Effector CD8-positive, alpha-beta T cell (primary cell): ENCODE results near the gene HMCES.
A peak's percentile ranks its signal among the peaks of the same experiment; 100 is the strongest.

Source experiments
- DNase-seq: peaks from one replicate; lab custom pipeline; 2025; lab: John Stamatoyannopoulos, UW
- total RNA-seq, 4 experiments: gene quantifications; one replicate each; lab custom pipeline; 2026; lab: John Stamatoyannopoulos, UW

The HMCES gene, protein sequence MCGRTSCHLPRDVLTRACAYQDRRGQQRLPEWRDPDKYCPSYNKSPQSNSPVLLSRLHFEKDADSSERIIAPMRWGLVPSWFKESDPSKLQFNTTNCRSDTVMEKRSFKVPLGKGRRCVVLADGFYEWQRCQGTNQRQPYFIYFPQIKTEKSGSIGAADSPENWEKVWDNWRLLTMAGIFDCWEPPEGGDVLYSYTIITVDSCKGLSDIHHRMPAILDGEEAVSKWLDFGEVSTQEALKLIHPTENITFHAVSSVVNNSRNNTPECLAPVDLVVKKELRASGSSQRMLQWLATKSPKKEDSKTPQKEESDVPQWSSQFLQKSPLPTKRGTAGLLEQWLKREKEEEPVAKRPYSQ
- 63.4 to 95.9 (median 71.4) reads per million in 4 experiments for total RNA-seq

GRCh38 chr3:129278439-129278965, at the start of gene HMCES:
Gene HMCES, plus strand, starts transcription at chr3:129278870. Its CDS starts 863 bp downstream, at chr3:129279733.
- DNase-seq, result peak; percentile 90

- no peak for DNase-seq
These were observed 49.6 kb upstream of the HMCES start for GRCh38 chr3:129228891-129229585.

DNA sequence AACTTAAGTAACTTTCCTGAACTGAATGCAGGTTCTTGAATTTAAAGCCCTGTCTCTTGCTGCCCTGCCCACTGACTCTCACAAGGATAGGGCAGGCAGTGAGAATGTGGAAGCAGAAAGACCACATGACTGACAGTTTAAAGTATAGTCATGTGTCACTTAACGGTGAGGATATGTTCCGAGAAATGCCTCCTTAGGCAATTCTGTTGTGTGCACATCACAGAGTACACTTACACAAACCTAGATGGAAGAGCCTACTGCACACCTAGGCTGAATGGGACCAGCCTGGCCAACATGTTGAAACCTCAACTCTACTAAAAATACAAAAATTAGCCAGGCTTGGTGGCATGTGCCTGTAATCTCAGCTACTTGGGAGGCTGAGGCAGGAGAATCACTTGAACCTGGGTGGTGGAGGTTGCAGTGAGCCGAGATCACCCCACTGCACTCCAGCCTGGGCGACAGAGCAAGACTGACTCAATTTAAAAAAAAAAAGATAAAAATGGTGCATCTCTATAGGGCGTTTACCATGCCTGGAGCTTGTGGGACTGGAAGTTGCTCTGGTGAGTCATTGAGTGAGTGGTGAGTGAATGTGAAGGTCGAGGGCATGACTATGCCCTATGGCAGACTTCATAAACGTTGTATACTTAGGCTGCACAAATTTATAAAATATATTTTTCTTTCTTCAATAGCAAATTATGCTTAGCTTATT, 48.2 kb upstream of the HMCES start:
- DNase-seq, result no peak

- no peak for DNase-seq
These were observed 47.1 kb upstream of the HMCES start for GRCh38 chr3:129231331-129232119.

DNA sequence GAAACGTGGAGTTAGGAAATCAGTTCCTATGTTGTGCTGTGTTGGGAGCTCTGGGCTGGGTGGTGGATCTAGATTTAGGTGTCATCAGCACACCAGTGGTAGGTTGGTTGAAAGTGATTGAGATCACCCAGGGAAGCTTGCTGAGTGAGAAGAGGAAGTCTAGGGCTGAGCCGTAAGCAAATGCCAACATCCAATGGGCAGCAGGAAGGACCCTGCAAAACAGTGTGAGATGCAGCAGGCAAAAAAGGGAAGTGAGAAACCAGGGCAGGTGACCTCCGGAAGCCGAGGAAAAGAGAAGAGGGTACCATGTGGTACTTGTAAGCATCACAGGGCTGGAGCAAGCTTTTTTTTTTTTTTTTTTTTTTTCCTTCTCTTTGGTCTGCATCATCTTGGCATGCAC, 45.1 kb upstream of the HMCES start:
- DNase-seq, result no peak

DNA sequence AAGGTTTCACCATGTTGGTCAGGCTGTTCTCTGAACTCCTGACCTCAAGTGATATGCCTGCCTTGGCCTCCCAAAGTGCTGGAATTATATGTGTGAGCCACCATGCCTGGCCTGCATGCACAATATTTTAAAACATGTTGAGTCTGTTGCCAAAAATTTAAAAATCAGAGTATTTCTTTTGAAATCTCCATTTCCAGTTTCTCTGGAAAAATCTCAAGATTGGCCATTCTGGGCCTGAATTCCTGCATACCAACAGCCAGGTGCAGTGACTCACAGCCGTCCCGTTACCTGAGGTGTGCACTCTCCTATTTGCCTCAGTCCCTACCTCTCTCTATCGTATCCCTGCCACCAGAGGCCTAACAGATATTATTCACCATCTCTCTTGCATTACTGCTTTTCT, 44.2 kb upstream of the HMCES start:
- DNase-seq, result no peak

GRCh38 chr3:129235344-129235917, 43.2 kb upstream of the HMCES start:
- no peak for DNase-seq

- no peak for DNase-seq
These were observed 39.5 kb upstream of the HMCES start for GRCh38 chr3:129238945-129239705.

DNA sequence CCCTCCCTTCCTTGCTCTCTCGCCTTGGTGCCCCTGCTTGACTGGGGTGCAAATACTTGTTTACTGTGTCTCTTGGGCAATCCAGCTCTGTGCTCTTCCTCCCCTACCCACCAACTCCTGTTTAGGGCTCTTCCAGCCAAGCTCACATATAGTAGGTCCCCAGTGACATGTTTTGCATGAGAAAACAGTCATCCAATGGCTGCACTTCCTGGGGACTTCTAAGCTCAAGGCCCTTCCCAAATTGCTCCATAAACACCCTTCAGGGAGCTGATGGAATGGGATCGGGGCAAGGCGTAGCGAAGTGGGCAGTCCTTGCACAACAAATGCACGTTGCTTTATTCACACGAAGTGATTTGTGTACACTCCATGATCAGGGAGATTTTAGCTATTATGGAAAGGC, 38.7 kb upstream of the HMCES start:
- DNase-seq, result no peak

DNA sequence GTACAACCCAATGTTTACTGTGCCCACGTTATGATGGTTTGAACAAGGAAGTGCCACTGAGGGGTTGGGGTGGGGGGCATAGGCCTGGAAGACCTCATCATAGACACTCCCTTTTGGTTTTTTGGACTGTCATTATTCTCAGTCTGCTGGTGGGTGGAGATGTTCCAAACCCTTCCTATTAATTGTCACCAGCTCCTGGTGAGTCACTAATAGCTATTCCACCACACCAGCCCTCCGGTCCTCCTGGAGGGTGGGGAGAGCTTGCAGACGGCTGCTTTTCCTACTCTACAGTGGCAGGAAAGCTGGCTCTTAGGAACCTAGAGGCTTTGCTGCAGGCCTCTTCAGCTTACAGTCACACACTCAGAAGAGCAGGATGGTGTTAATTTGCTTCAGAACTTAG, 38.2 kb upstream of the HMCES start:
- DNase-seq, result no peak

DNA sequence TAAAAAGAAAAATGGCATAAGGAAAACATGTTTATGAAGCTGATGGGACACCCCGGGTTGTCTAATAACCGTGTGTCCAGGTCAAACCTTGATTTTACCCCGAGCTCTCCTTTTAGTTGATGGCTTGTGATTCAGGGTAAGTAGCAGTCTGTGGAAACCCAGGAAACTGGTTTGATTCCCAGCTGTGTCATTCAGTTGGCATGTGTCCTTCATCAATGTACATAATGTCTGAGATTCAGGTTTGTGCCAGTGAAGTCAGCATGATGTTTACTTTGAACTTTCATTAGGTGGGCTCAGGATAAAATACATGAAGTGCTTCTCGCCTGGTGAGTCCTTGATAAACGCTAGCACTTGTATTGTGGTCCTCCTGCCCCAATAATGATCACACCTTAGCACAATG, 33.5 kb upstream of the HMCES start:
- no peak for DNase-seq

- peak; percentile 53 for DNase-seq
These were observed 32.9 kb upstream of the HMCES start for GRCh38 chr3:129245641-129246306.

- no peak for DNase-seq
These were observed 32.0 kb upstream of the HMCES start for GRCh38 chr3:129246636-129247035.

DNA sequence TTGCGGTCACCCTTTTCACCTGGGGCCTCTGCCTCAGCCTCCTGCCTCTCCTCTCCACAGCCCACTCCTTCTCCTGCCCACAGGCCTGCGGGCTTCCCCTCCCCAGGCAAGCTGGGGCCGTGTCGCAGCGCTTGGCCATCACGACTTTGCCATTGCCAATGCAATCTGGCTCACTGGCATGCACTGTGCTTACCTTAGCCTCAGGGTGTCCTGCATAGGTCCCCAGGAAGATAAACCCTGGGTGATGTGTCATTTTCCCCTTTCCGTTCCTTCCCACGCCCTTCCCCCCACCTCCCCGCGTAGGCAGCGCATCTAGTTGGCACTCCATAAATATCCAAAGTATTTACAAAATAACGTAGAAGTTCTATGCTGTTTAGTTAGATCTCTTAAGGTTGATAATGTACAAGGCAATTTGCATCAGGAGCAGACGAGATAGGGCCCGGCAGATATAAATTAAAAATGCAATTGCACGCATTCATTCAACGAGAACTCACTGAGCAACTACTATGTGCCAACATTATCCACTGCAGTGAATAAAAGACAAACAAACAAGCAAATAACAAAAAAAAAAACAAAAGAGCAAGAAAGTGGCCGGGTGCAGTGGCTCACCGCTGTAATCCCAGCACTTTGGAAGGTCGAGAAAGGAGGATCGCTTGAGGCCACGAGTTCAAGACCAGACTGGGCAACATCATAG, 30.2 kb upstream of the HMCES start:
- no peak for DNase-seq

GRCh38 chr3:129249284-129250065, 29.2 kb upstream of the HMCES start, which contains the start of gene COPG1:
Gene COPG1, plus strand, starts transcription at chr3:129249606. Its CDS starts 104 bp downstream, at chr3:129249710.
- peak; percentile 80 for DNase-seq

DNA sequence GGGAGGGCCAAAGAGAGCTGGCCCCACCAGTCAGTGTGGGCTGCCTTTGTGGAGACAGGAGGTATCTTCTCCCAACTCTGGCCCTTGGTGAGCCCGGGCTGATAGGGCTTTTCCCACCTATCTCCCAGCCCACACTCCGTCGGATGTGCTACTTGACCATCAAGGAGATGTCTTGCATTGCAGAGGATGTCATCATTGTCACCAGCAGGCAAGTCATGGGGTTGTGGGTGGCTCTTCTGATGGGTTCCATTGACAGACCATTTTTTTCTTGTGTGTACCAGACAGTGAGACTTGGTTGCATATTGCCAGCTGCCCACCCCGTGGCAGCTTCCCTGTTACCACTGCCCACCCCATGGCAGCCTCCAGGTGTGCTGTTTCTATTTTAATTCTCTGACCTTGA, 25.9 kb upstream of the HMCES start:
- no peak for DNase-seq

- no peak for DNase-seq
These were observed 24.0 kb upstream of the HMCES start for GRCh38 chr3:129254536-129255230.

- no peak for DNase-seq
These were observed 22.4 kb upstream of the HMCES start for GRCh38 chr3:129256270-129256669.
